Measurements from ENCODE around the gene GALNT14. TPM values are rescaled to one million over a fixed set of nuclear protein-coding genes. Genes with fewer than 3 reads are reported as not detected.

GALNT14 gene
- total and polyA plus RNA-seq, 2 donors (not counting 1 experiment from before 2014, with no cell fraction given), result 3.1 to 6.2 TPM

GRCh38 chr2:30974092-30974491, 164.1 kb downstream of the GALNT14 start:
- ChIA-PET POLR2A (no interaction called here), CTCF (no interaction called here)
- H3K9me3 Mint-ChIP-seq (ENCODE audit: insufficient read depth), result no peaks in the 10 kb centered on the region
- intact Hi-C loops (cut with micrococcal nuclease), result no loop called here
- Histone ChIP-seq H3K4me2 (replicated peaks; ENCODE audit: low read depth, low read length, poor library complexity, severe bottlenecking) (no peak overlapping the region), H3K9me3 (ENCODE audit: control extremely low read depth in 1 of 3, control insufficient read depth in 2 of 3, insufficient read depth in 1 of 3, low read length in 2 of 3) (no peaks in the 10 kb centered on the region), H3K27ac (ENCODE audit: low read length in 2 of 2) (no peak overlapping the region), H3K79me2 (ENCODE audit: control insufficient read depth, insufficient read depth, low read length) (no peaks in the 10 kb centered on the region), H2AFZ (ENCODE audit: insufficient read depth, low read depth, low read length, poor library complexity, severe bottlenecking) (no peak overlapping the region), H3K9ac (ENCODE audit: low read length) (no peak overlapping the region), H3K36me3 (replicated peaks in 1 of 2; ENCODE audit: control extremely low read depth in 1 of 2, control insufficient read depth in 1 of 2, extremely low read depth in 1 of 2, insufficient read depth in 2 of 2, low read length in 1 of 2) (no peaks in the 10 kb centered on the region), H4K20me1 (ENCODE audit: control insufficient read depth, insufficient read depth, low read length, poor library complexity, severe bottlenecking) (no peaks in the 10 kb centered on the region), H3K27me3 (replicated peaks in 1 of 4; ENCODE audit: control extremely low read depth in 1 of 4, control insufficient read depth in 3 of 4, insufficient read depth in 4 of 4, low read length in 3 of 4) (no peaks in the 10 kb centered on the region), H3K4me1 (ENCODE audit: control insufficient read depth in 2 of 2, insufficient read depth in 2 of 2, low read length in 2 of 2) (no peaks in the 10 kb centered on the region), H3K4me3 (ENCODE audit: control extremely low read depth in 1 of 5, extremely low read depth in 1 of 5, insufficient read depth in 1 of 5, low read depth in 2 of 5, low read length in 4 of 5) (no peak overlapping the region)
- H3K27me3 Mint-ChIP-seq, result no peaks in the 10 kb centered on the region
- no peak overlapping the region for H3K4me3 Mint-ChIP-seq
- no peak for DNase-seq
- TF ChIP-seq CTCF (IDR thresholded peaks at IDR 0.05) (no peak), EZH2 (IDR thresholded peaks at IDR 0.05; ENCODE audit: borderline replicate concordance, insufficient read depth, low read depth, low read length, poor library complexity, severe bottlenecking) (no peak)
- no peak overlapping the region for H3K27ac Mint-ChIP-seq
- no peak for ATAC-seq (ENCODE audit: low read depth)
- 79% methylated on average over 1 of the region's 1 CpG for WGBS (ENCODE audit: insufficient coverage)
- H3K4me1 Mint-ChIP-seq, result no peaks in the 10 kb centered on the region

- intact Hi-C loops (cut with micrococcal nuclease), result no loop called here
- Histone ChIP-seq H3K79me2 (ENCODE audit: control insufficient read depth, insufficient read depth, low read length) (no peaks in the 10 kb centered on the region), H3K4me2 (replicated peaks; ENCODE audit: low read depth, low read length, poor library complexity, severe bottlenecking) (no peak overlapping the region), H3K9me3 (ENCODE audit: control extremely low read depth in 1 of 3, control insufficient read depth in 2 of 3, insufficient read depth in 1 of 3, low read length in 2 of 3) (no peaks in the 10 kb centered on the region), H3K27me3 (replicated peaks in 1 of 4; ENCODE audit: control extremely low read depth in 1 of 4, control insufficient read depth in 3 of 4, insufficient read depth in 4 of 4, low read length in 3 of 4) (no peaks in the 10 kb centered on the region), H2AFZ (ENCODE audit: insufficient read depth, low read depth, low read length, poor library complexity, severe bottlenecking) (no peak overlapping the region), H3K27ac (ENCODE audit: low read length in 2 of 2) (no peak overlapping the region), H4K20me1 (ENCODE audit: control insufficient read depth, insufficient read depth, low read length, poor library complexity, severe bottlenecking) (no peaks in the 10 kb centered on the region), H3K36me3 (replicated peaks in 1 of 2; ENCODE audit: control extremely low read depth in 1 of 2, control insufficient read depth in 1 of 2, extremely low read depth in 1 of 2, insufficient read depth in 2 of 2, low read length in 1 of 2) (no peaks in the 10 kb centered on the region), H3K9ac (ENCODE audit: low read length) (no peak overlapping the region), H3K4me1 (ENCODE audit: control insufficient read depth in 2 of 2, insufficient read depth in 2 of 2, low read length in 2 of 2) (no peaks in the 10 kb centered on the region), H3K4me3 (ENCODE audit: control extremely low read depth in 1 of 5, extremely low read depth in 1 of 5, insufficient read depth in 1 of 5, low read depth in 2 of 5, low read length in 4 of 5) (no peak overlapping the region)
- TF ChIP-seq CTCF (IDR thresholded peaks at IDR 0.05) (no peak), EZH2 (IDR thresholded peaks at IDR 0.05; ENCODE audit: borderline replicate concordance, insufficient read depth, low read depth, low read length, poor library complexity, severe bottlenecking) (no peak)
- POLR2A ChIA-PET, result no interaction called here
- DNase-seq (no peak), ATAC-seq (ENCODE audit: low read depth) (no peak)
- CTCF ChIA-PET, result no interaction called here
- Mint-ChIP-seq H3K4me1 (no peaks in the 10 kb centered on the region), H3K27me3 (no peaks in the 10 kb centered on the region), H3K4me3 (no peak overlapping the region), H3K9me3 (ENCODE audit: insufficient read depth) (no peaks in the 10 kb centered on the region), H3K27ac (no peak overlapping the region)
- 97% methylated on average over 14 of the region's 19 CpGs for WGBS (ENCODE audit: insufficient coverage)
Measured at GRCh38 chr2:30971231-30972025, 166.8 kb downstream of the GALNT14 start.

Data from B cell (primary cell).